ENCODE results near the gene SMIM33.
"Not testable (repeated sequence)": the region's sequence is repeated elsewhere in the genome, so short reads cannot be mapped to it uniquely, and the experiment has no call there.

SMIM33 gene

GRCh38 chr5:139486201-139486600 lies 15.4 kb downstream of the SMIM33 start:
- DNase-seq: no peak

GRCh38 chr5:139488260-139488659 lies 17.5 kb downstream of the SMIM33 start:
- no peak for DNase-seq

GRCh38 chr5:139492700-139493192 lies 21.9 kb downstream of the SMIM33 start:
- no peak for DNase-seq

GRCh38 chr5:139494256-139494655 lies 23.5 kb downstream of the SMIM33 start:
- DNase-seq: no peak

GRCh38 chr5:139494832-139495231 lies 24.0 kb downstream of the SMIM33 start:
- no peak for DNase-seq

- DNase-seq: no peak
Measured at GRCh38 chr5:139495638-139496435, 25.0 kb downstream of the SMIM33 start.

- no peak for DNase-seq
Measured at GRCh38 chr5:139501381-139501780, 30.6 kb downstream of the SMIM33 start.

- DNase-seq: not testable (repeated sequence)
Measured at GRCh38 chr5:139503036-139503817, 32.4 kb downstream of the SMIM33 start.

- DNase-seq: not testable (repeated sequence)
Measured at GRCh38 chr5:139503879-139504278, 33.1 kb downstream of the SMIM33 start.

GRCh38 chr5:139504722-139505121 lies 33.9 kb downstream of the SMIM33 start:
- DNase-seq: not testable (repeated sequence)

GRCh38 chr5:139512786-139513390 lies 42.1 kb downstream of the SMIM33 start:
- no peak for DNase-seq

GRCh38 chr5:139513434-139513833 lies 42.6 kb downstream of the SMIM33 start:
- DNase-seq: peak; percentile 79

GRCh38 chr5:139513852-139514485 lies 43.2 kb downstream of the SMIM33 start:
- DNase-seq: no peak

GRCh38 chr5:139514486-139514856 lies 43.7 kb downstream of the SMIM33 start:
- no peak for DNase-seq

GRCh38 chr5:139517683-139518564 lies 47.1 kb downstream of the SMIM33 start:
- DNase-seq: peak; percentile 92
